SJSA1 (cell line): ENCODE data around the gene JADE1. TPM values are rescaled to one million over a fixed set of nuclear protein-coding genes. Genes with fewer than 3 reads are reported as not detected.

Experiments
- DNase-seq, 2 experiments: peaks; one replicate each; pipeline ENCODE4 v3.0.0-alpha.2; 2015 to 2020; ENCODE audit warnings: low spot score in 2 of 2, low read depth in 1 of 2
- H3K27ac ChIP-seq: fragments of 250-450 bp; sonication (Bioruptor Pico); 2 replicates; pipeline ENCODE4 v1.5.1; 2020; ENCODE audit warnings: mild to moderate bottlenecking, moderate library complexity
- H3K27me3 ChIP-seq: fragments of 250-450 bp; sonication (Bioruptor Pico); replicated peaks from 2 replicates; pipeline ENCODE4 v1.5.1; 2020; ENCODE audit warnings: mild to moderate bottlenecking, moderate library complexity
- H3K36me3 ChIP-seq: fragments of 250-450 bp; sonication (Bioruptor Pico); 2 replicates; pipeline ENCODE4 v1.5.1; 2020; ENCODE audit warnings: mild to moderate bottlenecking
- H3K4me1 ChIP-seq: fragments of 250-450 bp; sonication (Bioruptor Pico); replicated peaks from 2 replicates; pipeline ENCODE4 v1.6.1; 2021; ENCODE audit warnings: mild to moderate bottlenecking
- H3K4me3 ChIP-seq: fragments of 250-450 bp; sonication (Bioruptor Pico); 2 replicates; pipeline ENCODE4 v1.5.1; 2020; ENCODE audit warnings: mild to moderate bottlenecking
- H3K9me3 ChIP-seq: fragments of 250-450 bp; sonication (Bioruptor Pico); replicated peaks from 2 replicates; pipeline ENCODE4 v1.5.1; 2020; ENCODE audit warnings: mild to moderate bottlenecking
- total RNA-seq: library from RNA; depleted of rRNA; stranded (reverse); fragments of >200 nt; shearing (Covaris generic); gene quantifications from 2 replicates; pipeline ENCODE4 v1.2.3, GENCODE V29; 2014

The JADE1 gene
- total RNA-seq, 1 experiment from 2014 or later = 29.2 TPM

- H3K27ac ChIP-seq = no peak overlapping the region
- H3K27me3 ChIP-seq = no peaks in the 10 kb centered on the region
- DNase-seq = no peak
These were observed 15.4 kb upstream of the JADE1 start for GRCh38 chr4:128793859-128794672.

DNA sequence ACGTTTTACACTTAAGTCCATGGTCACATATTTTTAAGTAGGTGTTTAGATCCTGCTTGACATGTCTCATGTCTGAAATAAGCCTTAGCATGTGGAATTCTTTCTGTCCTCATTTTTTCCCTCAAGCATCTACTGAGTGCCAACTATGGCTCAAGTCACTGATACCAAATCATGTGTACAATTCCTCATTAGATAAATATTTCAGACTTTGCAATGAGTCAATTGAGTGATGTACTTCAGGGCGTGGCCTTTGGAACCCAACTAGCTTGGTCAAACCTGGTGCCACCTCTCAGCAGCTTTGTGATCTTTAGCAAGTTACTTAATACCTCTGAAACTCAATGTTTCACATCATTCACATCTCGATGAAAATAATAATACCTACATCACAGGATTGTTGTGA, 12.6 kb upstream of the JADE1 start:
- Histone ChIP-seq H3K4me3 (no peak overlapping the region), H3K27ac (no peak overlapping the region), H3K9me3 (no peaks in the 10 kb centered on the region), H3K36me3 (no peaks in the 10 kb centered on the region), H3K4me1 (no peaks in the 10 kb centered on the region), H3K27me3 (no peaks in the 10 kb centered on the region)
- no peak for DNase-seq

More at GRCh38 chr4:128793859-128794672, 15.4 kb upstream of the JADE1 start:
- Histone ChIP-seq H3K4me1 (no peaks in the 10 kb centered on the region), H3K4me3 (no peak overlapping the region), H3K9me3 (no peaks in the 10 kb centered on the region), H3K36me3 (no peaks in the 10 kb centered on the region)

DNA sequence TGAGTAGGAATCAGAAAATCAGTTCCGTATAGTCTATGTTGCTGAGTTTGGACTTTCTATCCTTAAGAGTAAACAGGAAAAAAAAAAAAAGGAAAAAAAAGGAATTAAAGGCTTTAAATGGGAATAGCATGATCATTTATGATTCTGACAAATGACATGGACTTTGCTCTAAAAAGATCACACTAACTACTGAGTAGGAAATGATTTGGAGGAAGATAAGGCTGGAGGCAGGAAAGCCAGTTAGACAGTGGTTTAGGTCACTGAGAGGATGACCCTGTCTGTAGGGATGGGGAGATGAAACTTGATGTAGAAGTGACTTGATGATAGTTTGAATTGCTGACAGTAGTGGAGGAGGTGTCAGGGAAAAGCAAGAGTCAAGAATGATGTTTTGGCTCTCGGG, 9.2 kb upstream of the JADE1 start:
- Histone ChIP-seq H3K36me3 (no peaks in the 10 kb centered on the region), H3K4me1 (no peaks in the 10 kb centered on the region), H3K27ac (no peak overlapping the region), H3K4me3 (no peak overlapping the region), H3K27me3 (no peaks in the 10 kb centered on the region), H3K9me3 (no peaks in the 10 kb centered on the region)
- no peak for DNase-seq

GRCh38 chr4:128800701-128801284, 8.7 kb upstream of the JADE1 start:
- no peak for DNase-seq
- Histone ChIP-seq H3K4me1 (no peaks in the 10 kb centered on the region), H3K27me3 (no peaks in the 10 kb centered on the region), H3K9me3 (no peaks in the 10 kb centered on the region), H3K27ac (no peak overlapping the region), H3K4me3 (no peak overlapping the region), H3K36me3 (no peaks in the 10 kb centered on the region)

GRCh38 chr4:128802680-128803628, 6.5 kb upstream of the JADE1 start:
- H3K4me1 ChIP-seq = no peaks in the 10 kb centered on the region

DNA sequence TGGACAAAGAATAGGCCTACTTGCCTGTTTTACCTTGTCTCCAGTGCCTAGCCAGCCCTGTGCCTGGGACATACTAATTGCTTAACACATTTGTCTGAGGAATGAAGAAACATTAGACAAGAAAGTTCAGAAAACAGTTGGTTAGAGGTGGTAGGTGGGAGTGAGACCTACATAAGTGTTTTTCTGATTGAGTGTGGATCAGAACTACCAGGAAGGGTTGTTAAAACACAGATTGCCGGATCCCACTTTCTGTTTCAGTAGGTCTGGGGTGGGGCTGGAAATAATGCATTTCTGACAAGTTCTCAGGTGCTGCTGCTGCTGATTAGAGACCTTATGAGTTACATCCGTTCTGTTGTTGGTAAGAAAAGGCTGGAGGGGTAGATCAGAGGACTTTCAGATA, 5.7 kb upstream of the JADE1 start:
- DNase-seq = no peak
- H3K4me3 ChIP-seq = no peak overlapping the region
- H3K27ac ChIP-seq = no peak overlapping the region
- no peaks in the 10 kb centered on the region for H3K9me3 ChIP-seq
- H3K4me1 ChIP-seq = no peaks in the 10 kb centered on the region
- H3K27me3 ChIP-seq = no peaks in the 10 kb centered on the region
- no peaks in the 10 kb centered on the region for H3K36me3 ChIP-seq

More at GRCh38 chr4:128802680-128803628, 6.5 kb upstream of the JADE1 start:
- Histone ChIP-seq H3K27ac (no peak overlapping the region), H3K27me3 (no peaks in the 10 kb centered on the region), H3K9me3 (no peaks in the 10 kb centered on the region), H3K4me3 (no peak overlapping the region), H3K36me3 (no peaks in the 10 kb centered on the region)
- no peak for DNase-seq

- H3K4me1 ChIP-seq = peaks cover 20% of the 10 kb centered on the region
- H3K4me3 ChIP-seq = peak overlapping the region; percentile 76
- DNase-seq = no peak
- peak overlapping the region; percentile 99 for H3K27ac ChIP-seq
- H3K27me3 ChIP-seq = no peaks in the 10 kb centered on the region
- peaks cover 7% of the 10 kb centered on the region for H3K36me3 ChIP-seq
- no peaks in the 10 kb centered on the region for H3K9me3 ChIP-seq
These were observed 901 bp downstream of the JADE1 start for GRCh38 chr4:128810331-128810870.

DNA sequence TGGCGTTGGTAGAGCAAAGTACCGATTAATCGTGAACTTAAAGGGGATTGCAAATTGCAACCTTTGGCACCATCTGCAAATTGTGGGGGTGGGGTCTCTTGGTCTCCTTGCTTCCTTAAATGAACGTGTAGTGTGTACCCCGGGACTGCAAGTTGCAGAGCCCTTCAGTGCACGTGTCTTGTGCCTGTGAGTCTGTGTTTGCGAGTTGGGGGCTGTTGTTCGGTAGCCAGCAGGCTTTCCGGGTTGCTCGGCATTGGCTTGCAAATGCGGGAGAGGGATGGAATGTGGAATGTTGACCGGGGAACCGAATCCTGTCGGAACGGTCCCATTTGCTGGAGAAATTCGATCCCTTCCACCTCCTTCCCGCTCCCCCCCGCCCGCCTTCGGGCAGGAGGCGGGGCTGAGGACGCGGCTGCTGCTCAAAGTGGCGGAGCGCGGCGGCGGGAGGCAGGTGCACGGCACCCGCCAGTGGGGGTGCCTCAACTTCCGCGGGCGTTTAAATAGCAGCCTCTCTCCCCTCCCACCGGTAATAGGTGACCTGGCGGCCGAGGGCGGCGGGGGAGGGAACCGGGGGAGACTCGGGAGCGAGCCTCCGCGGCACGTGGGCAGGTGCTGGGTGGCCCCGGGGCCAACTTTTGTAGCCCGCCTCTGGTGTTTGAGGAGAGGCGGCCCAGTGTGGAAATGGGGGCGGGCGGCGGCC, 1.5 kb downstream of the JADE1 start:
- no peaks in the 10 kb centered on the region for H3K27me3 ChIP-seq
- H3K36me3 ChIP-seq = peaks cover 8% of the 10 kb centered on the region
- no peaks in the 10 kb centered on the region for H3K9me3 ChIP-seq
- peak overlapping the region; percentile 99 for H3K27ac ChIP-seq
- peaks cover 23% of the 10 kb centered on the region for H3K4me1 ChIP-seq
- peak; percentile 84 to 87 for DNase-seq
- peak overlapping the region; percentile 76 for H3K4me3 ChIP-seq

DNA sequence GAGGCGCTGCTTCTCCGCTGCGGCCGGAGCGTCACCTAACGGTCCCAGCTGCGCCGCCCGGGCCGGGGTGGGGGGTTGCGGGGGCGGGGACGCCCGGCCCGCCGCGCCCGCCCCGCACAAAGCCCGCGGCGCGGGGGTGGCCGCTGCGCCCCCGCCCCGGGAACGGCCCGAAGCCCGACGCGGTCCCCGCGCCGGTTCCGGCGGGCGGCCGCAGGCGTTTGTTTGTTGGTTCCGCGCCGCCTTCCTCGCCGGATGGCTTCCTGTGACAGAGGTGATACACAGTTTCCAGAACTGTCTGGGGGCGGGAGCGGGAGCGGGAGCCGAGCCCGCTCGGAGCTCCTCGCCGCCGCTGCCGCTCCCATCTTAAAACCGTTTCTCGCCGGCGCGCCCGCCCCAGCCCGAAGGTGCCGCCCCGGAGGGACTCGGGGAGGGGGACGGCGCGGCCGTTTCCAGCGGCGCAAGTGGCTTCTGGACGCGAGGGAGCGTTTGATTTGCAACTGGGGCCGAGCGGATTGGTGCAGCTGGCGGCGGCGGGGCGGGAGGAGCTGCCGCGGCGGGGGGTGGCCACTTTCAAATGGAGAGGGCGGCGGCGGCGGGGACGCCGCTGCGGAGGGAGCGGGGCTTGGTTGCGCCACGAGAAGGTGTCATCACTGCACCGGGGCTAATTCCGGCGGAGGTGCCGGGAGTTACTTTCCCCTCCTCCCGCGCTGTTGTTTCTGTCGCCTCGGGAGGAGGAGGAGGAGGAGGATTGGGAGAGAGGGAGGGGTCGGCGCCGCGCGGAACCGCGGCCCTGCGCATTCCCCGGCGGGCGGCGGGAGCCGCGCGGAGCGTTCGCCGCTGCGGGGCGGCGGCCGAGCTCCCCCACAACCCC, 2.3 kb downstream of the JADE1 start:
- peak; percentile 91 to 95 for DNase-seq
- H3K27me3 ChIP-seq = no peaks in the 10 kb centered on the region
- H3K4me1 ChIP-seq = peaks cover 23% of the 10 kb centered on the region
- H3K27ac ChIP-seq = peak overlapping the region; percentile 99
- H3K9me3 ChIP-seq = no peaks in the 10 kb centered on the region
- H3K36me3 ChIP-seq = peaks cover 14% of the 10 kb centered on the region
- peak overlapping the region; percentile 76 for H3K4me3 ChIP-seq

GRCh38 chr4:128812442-128813235, 3.1 kb downstream of the JADE1 start:
- peak; percentile 85 to 89 for DNase-seq
- Histone ChIP-seq H3K27me3 (no peaks in the 10 kb centered on the region), H3K27ac (peak overlapping the region; percentile 99), H3K4me3 (peak overlapping the region; percentile 76), H3K9me3 (no peaks in the 10 kb centered on the region), H3K4me1 (peaks cover 23% of the 10 kb centered on the region), H3K36me3 (peaks cover 14% of the 10 kb centered on the region)

- Histone ChIP-seq H3K36me3 (peaks cover 14% of the 10 kb centered on the region), H3K27ac (peak overlapping the region; percentile 99; the same call in 1 of the 2 replicates), H3K27me3 (no peaks in the 10 kb centered on the region), H3K4me1 (peaks cover 25% of the 10 kb centered on the region), H3K4me3 (no peak overlapping the region), H3K9me3 (no peaks in the 10 kb centered on the region)
- no peak for DNase-seq
These were observed 4.5 kb downstream of the JADE1 start for GRCh38 chr4:128813965-128814364.

- H3K27me3 ChIP-seq = no peaks in the 10 kb centered on the region
- no peak for DNase-seq
- H3K4me1 ChIP-seq = peaks cover 57% of the 10 kb centered on the region
- H3K9me3 ChIP-seq = no peaks in the 10 kb centered on the region
- H3K27ac ChIP-seq = no peak overlapping the region
- no peak overlapping the region for H3K4me3 ChIP-seq
- peaks cover 12% of the 10 kb centered on the region for H3K36me3 ChIP-seq
These were observed 8.9 kb downstream of the JADE1 start for GRCh38 chr4:128818442-128818841.
